Retinal pigment epithelial cell (primary cell): ENCODE measurements around the gene SFTPB.
"Not testable (repeated sequence)": the region's sequence is repeated elsewhere in the genome, so short reads cannot be mapped to it uniquely, and the experiment has no call there.

Source experiments
- DNase-seq: peaks from one replicate; pipeline ENCODE4 v3.0.0-alpha.2; 2010; ENCODE audit warnings: low read depth
- H3K4me3 ChIP-seq: 2 replicates; pipeline ENCODE4 v1.5.1; 2011; ENCODE audit warnings: mild to moderate bottlenecking, low read length, control low read depth, moderate library complexity
- TF ChIP-seq, protein P1 (sequence below): conservative IDR thresholded peaks from 2 replicates; pipeline ENCODE4 v1.5.1; 2011; ENCODE audit warnings: low read depth, low read length, control low read depth, inconsistent platforms

SFTPB gene

DNA sequence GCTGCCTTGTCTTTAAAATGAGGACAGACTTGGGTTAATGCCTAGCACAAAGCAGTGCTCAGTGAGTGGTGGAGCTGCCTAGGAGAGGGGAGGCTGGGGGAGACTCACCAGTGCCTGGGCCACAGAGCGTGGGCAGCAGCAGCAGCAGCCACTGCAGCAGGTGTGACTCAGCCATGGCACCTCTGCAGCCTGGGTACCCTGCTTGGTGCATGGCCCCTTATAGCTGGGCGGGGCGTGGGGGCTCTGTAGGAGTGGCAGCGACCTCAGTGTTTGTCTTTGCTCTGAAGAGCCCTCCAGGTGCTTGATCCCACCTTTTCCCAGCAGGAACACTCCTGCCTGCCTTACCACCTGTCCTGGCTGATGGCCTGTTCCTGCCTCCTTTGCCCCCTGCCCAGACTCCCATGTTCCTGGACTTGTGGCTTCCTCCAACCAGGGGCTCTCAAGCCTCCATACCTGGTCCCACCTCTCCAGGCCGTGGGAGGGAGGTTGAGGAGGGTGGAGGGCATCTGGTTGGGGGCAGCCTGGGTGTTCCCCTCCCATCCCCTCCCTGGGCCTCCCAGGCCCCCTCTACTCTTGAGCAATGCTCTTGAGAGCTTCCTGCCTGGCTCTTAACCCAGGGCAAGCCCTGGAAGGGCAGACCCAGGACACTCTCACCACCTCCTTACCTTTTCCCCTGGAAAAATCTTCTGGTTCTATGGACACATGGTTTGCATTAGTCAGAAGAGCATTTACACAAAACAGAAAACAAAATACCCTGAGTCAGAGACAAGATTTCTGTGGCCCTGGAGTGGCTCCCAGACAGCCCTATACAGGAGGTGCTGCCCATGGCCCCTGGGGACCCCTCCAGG, at the start of gene SFTPB:
Gene SFTPB, minus strand, starts transcription at position 191 of the 848 bp plus-strand sequence. Its CDS starts 16 bp downstream, at position 175.
- DNase-seq, result no peak
- H3K4me3 ChIP-seq, result no peak within 1 kb of the TSS
- TF ChIP-seq, protein P1, sequence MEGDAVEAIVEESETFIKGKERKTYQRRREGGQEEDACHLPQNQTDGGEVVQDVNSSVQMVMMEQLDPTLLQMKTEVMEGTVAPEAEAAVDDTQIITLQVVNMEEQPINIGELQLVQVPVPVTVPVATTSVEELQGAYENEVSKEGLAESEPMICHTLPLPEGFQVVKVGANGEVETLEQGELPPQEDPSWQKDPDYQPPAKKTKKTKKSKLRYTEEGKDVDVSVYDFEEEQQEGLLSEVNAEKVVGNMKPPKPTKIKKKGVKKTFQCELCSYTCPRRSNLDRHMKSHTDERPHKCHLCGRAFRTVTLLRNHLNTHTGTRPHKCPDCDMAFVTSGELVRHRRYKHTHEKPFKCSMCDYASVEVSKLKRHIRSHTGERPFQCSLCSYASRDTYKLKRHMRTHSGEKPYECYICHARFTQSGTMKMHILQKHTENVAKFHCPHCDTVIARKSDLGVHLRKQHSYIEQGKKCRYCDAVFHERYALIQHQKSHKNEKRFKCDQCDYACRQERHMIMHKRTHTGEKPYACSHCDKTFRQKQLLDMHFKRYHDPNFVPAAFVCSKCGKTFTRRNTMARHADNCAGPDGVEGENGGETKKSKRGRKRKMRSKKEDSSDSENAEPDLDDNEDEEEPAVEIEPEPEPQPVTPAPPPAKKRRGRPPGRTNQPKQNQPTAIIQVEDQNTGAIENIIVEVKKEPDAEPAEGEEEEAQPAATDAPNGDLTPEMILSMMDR, result no peak

GRCh38 chr2:85717308-85718008, 49.5 kb upstream of the SFTPB start:
- no peak for DNase-seq

GRCh38 chr2:85716346-85716914, 48.4 kb upstream of the SFTPB start:
- TF ChIP-seq, protein P1, result no peak
- H3K4me3 ChIP-seq, result no peak overlapping the region
- no peak for DNase-seq

More at GRCh38 chr2:85717308-85718008, 49.5 kb upstream of the SFTPB start:
- H3K4me3 ChIP-seq, result no peak overlapping the region
- TF ChIP-seq, protein P1, result no peak

- DNase-seq, result no peak
- H3K4me3 ChIP-seq, result no peak overlapping the region
- TF ChIP-seq, protein P1, result no peak
Observed at GRCh38 chr2:85714841-85715240, 46.8 kb upstream of the SFTPB start.

GRCh38 chr2:85714421-85714820, 46.4 kb upstream of the SFTPB start:
- H3K4me3 ChIP-seq, result not testable (repeated sequence)

DNA sequence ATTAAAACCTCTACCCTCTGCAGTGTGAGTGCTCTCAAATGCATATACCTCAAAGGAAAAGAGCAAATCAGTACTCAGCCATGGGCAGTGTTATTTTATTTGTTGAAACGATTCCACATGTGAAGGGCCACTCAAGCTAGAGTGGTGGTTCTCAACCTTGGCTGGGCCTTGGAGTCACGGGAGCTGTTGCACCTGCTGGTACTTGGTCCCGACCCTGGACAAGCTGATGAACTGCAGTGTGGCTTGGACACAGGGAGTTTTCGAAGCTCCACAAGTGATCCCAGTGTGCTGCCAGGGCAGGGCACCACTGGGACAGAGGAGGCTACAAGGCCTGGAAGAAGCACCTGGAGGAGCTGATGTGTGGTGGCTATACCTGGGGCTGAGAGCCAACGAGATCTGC, 45.8 kb upstream of the SFTPB start:
- H3K4me3 ChIP-seq, result no peak overlapping the region
- TF ChIP-seq, protein P1, result no peak
- no peak for DNase-seq

More at GRCh38 chr2:85714421-85714820, 46.4 kb upstream of the SFTPB start:
- not testable (repeated sequence) for DNase-seq

- TF ChIP-seq, protein P1, result no peak
- DNase-seq, result peak; percentile 68
Observed at GRCh38 chr2:85712849-85713612, 45.0 kb upstream of the SFTPB start.

More at GRCh38 chr2:85712849-85713612, 45.0 kb upstream of the SFTPB start:
- H3K4me3 ChIP-seq, result no peak overlapping the region
